Endothelial cell of umbilical vein (primary cell): Measurements from ENCODE around the gene CHST8. TPM values are rescaled to one million over a fixed set of nuclear protein-coding genes. Genes with fewer than 3 reads are reported as not detected.

Experiments
- BruUV-seq: library from RNA; stranded (reverse); fragments of 400-500 nt; replicated peaks from 2 replicates; lab custom pipeline; 2021; lab: Mats Ljungman, UMichigan
- CTCF ChIA-PET: fragments of 300-600, 350-600 bp; sonication (Branson Sonifier 250); formaldehyde crosslinking; loops from one replicate; lab custom pipeline; 2021; ENCODE audit warnings: antibody characterized with exemption, inconsistent platforms; lab: Charles Lee
- POLR2A ChIA-PET: fragments of 300-600, 350-600 bp; sonication (Branson Sonifier 250); formaldehyde crosslinking; loops from one replicate; lab custom pipeline; 2021; ENCODE audit warnings: antibody characterized with exemption, inconsistent platforms; lab: Charles Lee
- DNase-seq: peaks from one replicate; pipeline ENCODE4 v3.0.0-alpha.2; 2011; ENCODE audit warnings: low read depth, low spot score
- FAIRE-seq: peaks from 2 replicates; lab custom pipeline; 2011; peaks lifted over from hg19 to GRCh38; lab: Jason Lieb, UNC
- H2AFZ ChIP-seq: 2 replicates; pipeline ENCODE4 v1.6.0; 2012; ENCODE audit warnings: low read depth, low read length, control low read depth, inconsistent platforms
- H3K27ac ChIP-seq: 2 replicates; pipeline ENCODE4 v1.5.1; 2011; ENCODE audit warnings: low read depth, mild to moderate bottlenecking, control low read depth, low read length, moderate library complexity; ENCODE audit not compliant: insufficient read depth
- H3K27me3 ChIP-seq, 2 experiments: 2 replicates each; pipeline versions ENCODE4 v1.6.0 to v1.6.1; 2011; ENCODE audit warnings: low read length in 2 of 2, mixed read lengths in 1 of 2; ENCODE audit not compliant: control insufficient read depth in 2 of 2, insufficient read depth in 2 of 2
- H3K36me3 ChIP-seq, 2 experiments: 2 replicates in 1 of 2; 3 replicates in 1 of 2; pipeline ENCODE4 v1.5.1; 2011; ENCODE audit warnings: low read length in 2 of 2, mild to moderate bottlenecking in 1 of 2, moderate library complexity in 1 of 2; ENCODE audit not compliant: control insufficient read depth in 2 of 2, insufficient read depth in 2 of 2; ENCODE audit errors: extremely low read depth in 1 of 2
- H3K4me1 ChIP-seq: 3 replicates; pipeline ENCODE4 v1.5.1; 2011; ENCODE audit warnings: mild to moderate bottlenecking, low read length; ENCODE audit not compliant: control insufficient read depth, insufficient read depth; ENCODE audit errors: extremely low read depth
- H3K4me2 ChIP-seq: 2 replicates; pipeline ENCODE4 v1.6.1; 2011; ENCODE audit warnings: low read length, control low read depth, mixed read lengths; ENCODE audit not compliant: insufficient read depth
- H3K4me3 ChIP-seq, 3 experiments: fragments of 200-600 bp in 1 of 3; sonication (generic), shearing (Covaris generic) in 1 of 3; replicated peaks in 1 of 3; 2 replicates each; pipeline ENCODE4 v1.5.1; 2011 to 2016; ENCODE audit warnings: control low read depth in 3 of 3, low read length in 3 of 3, mild to moderate bottlenecking in 2 of 3, inconsistent platforms in 1 of 3, low read depth in 1 of 3, moderate library complexity in 1 of 3; ENCODE audit not compliant: insufficient read depth in 1 of 3
- H3K79me2 ChIP-seq: 2 replicates; pipeline ENCODE4 v1.6.0; 2012; ENCODE audit warnings: low read length, inconsistent platforms; ENCODE audit not compliant: control insufficient read depth, insufficient read depth
- H3K9ac ChIP-seq: replicated peaks from 2 replicates; pipeline ENCODE3; 2011; ENCODE audit warnings: low read length, control low read depth; ENCODE audit not compliant: insufficient read depth; ENCODE audit errors: extremely low read depth
- H3K9me1 ChIP-seq: replicated peaks from 3 replicates; pipeline ENCODE4 v1.6.0; 2011; ENCODE audit warnings: mild to moderate bottlenecking, low read length; ENCODE audit not compliant: control insufficient read depth, insufficient read depth; ENCODE audit errors: extremely low read depth
- H3K9me3 ChIP-seq: replicated peaks from 2 replicates; pipeline ENCODE4 v1.5.1; 2012; ENCODE audit warnings: low read length, inconsistent platforms; ENCODE audit not compliant: control insufficient read depth, insufficient read depth
- H4K20me1 ChIP-seq: replicated peaks from 2 replicates; pipeline ENCODE3; 2011; ENCODE audit warnings: mild to moderate bottlenecking, low read length; ENCODE audit not compliant: control insufficient read depth, insufficient read depth; ENCODE audit errors: extremely low read depth
- CTCF ChIP-seq, 2 donors: IDR thresholded peaks; 1 replicate in 1 of 2; 2 replicates in 1 of 2; pipeline ENCODE4 v1.5.1; 2011; ENCODE audit warnings: low read length in 2 of 2, mild to moderate bottlenecking in 2 of 2, moderate library complexity in 2 of 2, control low read depth in 1 of 2, inconsistent platforms in 1 of 2, low read depth in 1 of 2; ENCODE audit not compliant: insufficient read depth in 1 of 2; ENCODE audit errors: extremely low read depth in 1 of 2
- EZH2 ChIP-seq: IDR thresholded peaks from 2 replicates; pipeline ENCODE4 v1.6.1; 2012; ENCODE audit warnings: borderline replicate concordance, low read depth, mild to moderate bottlenecking, moderate library complexity, low read length, inconsistent platforms; ENCODE audit not compliant: severe bottlenecking
- FOS ChIP-seq: IDR thresholded peaks from 2 replicates; pipeline ENCODE4 v1.6.1; 2011; ENCODE audit warnings: mild to moderate bottlenecking, low read length, moderate library complexity, borderline replicate concordance; ENCODE audit not compliant: insufficient read depth
- GATA2 ChIP-seq: IDR thresholded peaks from 2 replicates; pipeline ENCODE4 v1.7.0; 2011; ENCODE audit warnings: low read depth, mild to moderate bottlenecking, moderate library complexity, mixed read lengths, low read length; ENCODE audit not compliant: insufficient read length, insufficient read depth
- JUN ChIP-seq: IDR thresholded peaks from 2 replicates; pipeline ENCODE4 v1.6.1; 2011; ENCODE audit warnings: borderline replicate concordance, low read depth; ENCODE audit not compliant: insufficient read length, insufficient read depth
- MAX ChIP-seq: IDR thresholded peaks from 2 replicates; pipeline ENCODE4 v1.6.1; 2011; ENCODE audit not compliant: insufficient read depth, insufficient read length
- MYC ChIP-seq: IDR thresholded peaks from one replicate; pipeline ENCODE4 v1.6.1; 2011; ENCODE audit warnings: mild to moderate bottlenecking, low read depth, low read length
- POLR2A ChIP-seq: IDR thresholded peaks from 2 replicates; pipeline ENCODE4 v1.6.1; 2012; ENCODE audit warnings: low read depth, mild to moderate bottlenecking, control low read depth, low read length
- POLR2AphosphoS5 ChIP-seq: IDR thresholded peaks from 2 replicates; pipeline ENCODE4 v1.6.1; 2012; ENCODE audit warnings: low read depth, mild to moderate bottlenecking, control low read depth, low read length, moderate library complexity; ENCODE audit not compliant: insufficient read depth
- dilution Hi-C: fragments of 300-500 bp; cut with MboI; formaldehyde crosslinking; loops from one replicate; pipeline ENCODE4 v1.15.0; 2019; ENCODE audit warnings: low sequenced_read_pairs; ENCODE audit not compliant: extremely low pct_ligation_motif_present
- intact Hi-C: fragments of 100-400 bp; cut with micrococcal nuclease; formaldehyde crosslinking; loops from one replicate; pipeline ENCODE4 v1.10.0; 2022
- polyA plus RNA-seq, 4 experiments: library from polyadenylated mRNA; depleted of rRNA in 3 of 4; stranded (reverse) in 3 of 4; unstranded in 1 of 4; fragments of >200 nt; gene quantifications; 2 replicates each; pipeline versions ENCODE4 v1.2.1 to v1.2.3, GENCODE V29; 2011 to 2012; ENCODE audit warnings: missing spikeins in 1 of 4
- total RNA-seq: library from RNA; stranded (reverse); gene quantifications from 2 replicates; pipeline ENCODE4 v1.2.3, GENCODE V29; 2021

Gene CHST8
- total and polyA plus RNA-seq, 2 donors (not counting 3 experiments of a cell fraction or from before 2014, with no cell fraction given) = not detected

GRCh38 chr19:33752945-33753344 lies 131.2 kb downstream of the CHST8 start:
- H3K27me3 ChIP-seq = no peaks in the 10 kb centered on the region
- dilution Hi-C loops (no loop called here), intact Hi-C loops (no loop called here)
- H4K20me1 ChIP-seq = no peaks in the 10 kb centered on the region
- H2AFZ ChIP-seq = no peak overlapping the region
- ChIA-PET POLR2A (no interaction called here), CTCF (no interaction called here)
- no peak overlapping the region for H3K27ac ChIP-seq
- no peaks in the 10 kb centered on the region for H3K4me1 ChIP-seq
- H3K9me1 ChIP-seq = no peaks in the 10 kb centered on the region
- TF ChIP-seq EZH2 (no peak), POLR2A (no peak), MYC (no peak), GATA2 (no peak), FOS (no peak), JUN (no peak), CTCF (IDR thresholded peaks at IDR 0.05; ENCODE audit: extremely low read depth in 1 of 2, insufficient read depth in 1 of 2, low read depth in 1 of 2, low read length in 2 of 2) (no peak), MAX (no peak), POLR2AphosphoS5 (no peak)
- no peak overlapping the region for H3K9ac ChIP-seq
- H3K36me3 ChIP-seq = no peaks in the 10 kb centered on the region
- FAIRE-seq = no peak
- no TSS peak for BruUV-seq
- no peaks in the 10 kb centered on the region for H3K79me2 ChIP-seq
- H3K4me2 ChIP-seq = no peak overlapping the region
- no peak overlapping the region for H3K4me3 ChIP-seq
- no peaks in the 10 kb centered on the region for H3K9me3 ChIP-seq
- DNase-seq = no peak
